WTC11 (cell line): Measurements from ENCODE around the gene ETS1. TPM values are rescaled to one million over a fixed set of nuclear protein-coding genes. Genes with fewer than 3 reads are reported as not detected.

Source experiments
- ATAC-seq: fragments of 200-7000 bp; cut with Tn5 transposase; 2 replicates; pipeline ENCODE4 v1.10.0; 2021; ENCODE audit warnings: mild to moderate bottlenecking, moderate library complexity
- CTCF ChIA-PET: fragments of 300-600 bp; sonication (Branson Sonifier 250); formaldehyde crosslinking; loops from one replicate; lab custom pipeline; 2021; ENCODE audit warnings: antibody characterized with exemption; lab: Charles Lee
- POLR2A ChIA-PET: fragments of 350-600 bp; sonication (Branson Sonifier 250); formaldehyde crosslinking; loops from one replicate; lab custom pipeline; 2021; ENCODE audit warnings: antibody characterized with exemption; lab: Charles Lee
- DNase-seq: peaks from one replicate; pipeline ENCODE4 v3.0.0; 2021; ENCODE audit warnings: low spot score
- H3K27ac Mint-ChIP-seq: 2 replicates; pipeline ENCODE4 v1.8.0; 2021; ENCODE audit warnings: mixed read lengths
- H3K27me3 Mint-ChIP-seq: 2 replicates; pipeline ENCODE4 v1.8.0; 2021; ENCODE audit warnings: low read depth, mild to moderate bottlenecking, moderate library complexity, mixed read lengths
- H3K36me3 Mint-ChIP-seq: 2 replicates; pipeline ENCODE4 v1.8.0; 2021; ENCODE audit warnings: mixed read lengths
- H3K4me1 Mint-ChIP-seq: 2 replicates; pipeline ENCODE4 v1.8.0; 2022; ENCODE audit warnings: mixed read lengths
- H3K4me3 Mint-ChIP-seq: 2 replicates; pipeline ENCODE4 v1.8.0; 2021; ENCODE audit warnings: mild to moderate bottlenecking, moderate library complexity, mixed read lengths
- H3K9me3 Mint-ChIP-seq: 2 replicates; pipeline ENCODE4 v1.8.0; 2021; ENCODE audit warnings: mixed read lengths
- ATF1 ChIP-seq: sonication (generic); formaldehyde crosslinking; IDR thresholded peaks from 2 replicates; pipeline ENCODE4 v1.8.1; 2023; ENCODE audit warnings: mild to moderate bottlenecking, moderate library complexity, missing genetic modification reagents
- E2F5 ChIP-seq: sonication (generic); formaldehyde crosslinking; IDR thresholded peaks from 2 replicates; pipeline ENCODE4 v1.8.1; 2022; ENCODE audit warnings: mild to moderate bottlenecking, moderate library complexity, missing genetic modification reagents
- ELF4 ChIP-seq: sonication (generic); formaldehyde crosslinking; IDR thresholded peaks from 2 replicates; pipeline ENCODE4 v1.8.1; 2022; ENCODE audit warnings: low read depth, mild to moderate bottlenecking, moderate library complexity, missing genetic modification reagents
- EMX1 ChIP-seq: fragments of 250-450 bp; sonication (Bioruptor Pico); IDR thresholded peaks from 2 replicates; pipeline ENCODE4 v1.8.0; 2021; ENCODE audit warnings: mild to moderate bottlenecking
- ERG ChIP-seq: fragments of 250-450 bp; sonication (Bioruptor Pico); IDR thresholded peaks from 2 replicates; pipeline ENCODE4 v1.8.0; 2021; ENCODE audit warnings: mild to moderate bottlenecking
- FOXJ3 ChIP-seq: sonication (generic); formaldehyde crosslinking; IDR thresholded peaks from 2 replicates; pipeline ENCODE4 v1.9.0; 2021; ENCODE audit warnings: missing genetic modification reagents, mild to moderate bottlenecking, borderline replicate concordance
- KAT7 ChIP-seq: sonication (generic); formaldehyde crosslinking; IDR thresholded peaks from 2 replicates; pipeline ENCODE4 v1.8.1; 2023; ENCODE audit warnings: missing genetic modification reagents, mild to moderate bottlenecking, borderline replicate concordance
- MXD4 ChIP-seq: fragments of 250-450 bp; sonication (Bioruptor Pico); IDR thresholded peaks from 2 replicates; pipeline ENCODE4 v1.8.0; 2021; ENCODE audit warnings: mild to moderate bottlenecking, moderate library complexity, borderline replicate concordance
- NFE2L1 ChIP-seq: sonication (generic); formaldehyde crosslinking; IDR thresholded peaks from 2 replicates; pipeline ENCODE4 v1.8.1; 2023; ENCODE audit warnings: missing genetic modification reagents
- NFYB ChIP-seq: sonication (generic); formaldehyde crosslinking; conservative IDR thresholded peaks from 2 replicates; pipeline ENCODE4 v1.8.0; 2022; ENCODE audit warnings: low read depth, missing genetic modification reagents
- NR2C2 ChIP-seq: sonication (generic); formaldehyde crosslinking; IDR thresholded peaks from 2 replicates; pipeline ENCODE4 v1.8.0; 2022; ENCODE audit warnings: mild to moderate bottlenecking, missing genetic modification reagents
- SMAD3 ChIP-seq: sonication (generic); formaldehyde crosslinking; IDR thresholded peaks from 2 replicates; pipeline ENCODE4 v1.8.0; 2022; ENCODE audit warnings: missing genetic modification reagents, mild to moderate bottlenecking, borderline replicate concordance
- SMAD4 ChIP-seq: sonication (generic); formaldehyde crosslinking; IDR thresholded peaks from 2 replicates; pipeline ENCODE4 v1.8.0; 2022; ENCODE audit warnings: mild to moderate bottlenecking, missing genetic modification reagents
- TEAD1 ChIP-seq: sonication (generic); formaldehyde crosslinking; IDR thresholded peaks from 2 replicates; pipeline ENCODE4 v1.8.0; 2022; ENCODE audit warnings: mild to moderate bottlenecking, missing genetic modification reagents
- TEAD4 ChIP-seq: sonication (generic); formaldehyde crosslinking; IDR thresholded peaks from 2 replicates; pipeline ENCODE4 v1.8.0; 2022; ENCODE audit warnings: mild to moderate bottlenecking, missing genetic modification reagents
- ZBTB21 ChIP-seq: sonication (generic); formaldehyde crosslinking; IDR thresholded peaks from 2 replicates; pipeline ENCODE4 v1.8.1; 2023; ENCODE audit warnings: mild to moderate bottlenecking, missing genetic modification reagents, borderline replicate concordance
- ZNF317 ChIP-seq: sonication (generic); formaldehyde crosslinking; IDR thresholded peaks from 2 replicates; pipeline ENCODE4 v1.8.1; 2023; ENCODE audit warnings: low read depth, mild to moderate bottlenecking, moderate library complexity, missing genetic modification reagents, borderline replicate concordance
- ZNF532 ChIP-seq: fragments of 250-450 bp; sonication (Bioruptor Pico); IDR thresholded peaks from 2 replicates; pipeline ENCODE4 v1.9.0; 2021; ENCODE audit warnings: mild to moderate bottlenecking, borderline replicate concordance
- ZNF671 ChIP-seq: fragments of 250-450 bp; sonication (Bioruptor Pico); IDR thresholded peaks from 2 replicates; pipeline ENCODE4 v1.8.0; 2021; ENCODE audit warnings: mild to moderate bottlenecking
- total RNA-seq: library from RNA; stranded (reverse); gene quantifications from 3 replicates; pipeline ENCODE4 v1.2.3, GENCODE V29; 2021
- TF ChIP-seq, protein P1 (sequence below): fragments of 250-450 bp; sonication (Bioruptor Pico); IDR thresholded peaks from 2 replicates; pipeline ENCODE4 v1.9.0; 2021; ENCODE audit warnings: mild to moderate bottlenecking
- TF ChIP-seq, protein P2 (sequence below): fragments of 250-450 bp; sonication (Bioruptor Pico); IDR thresholded peaks from 2 replicates; pipeline ENCODE4 v2.1.2; 2022; ENCODE audit warnings: mild to moderate bottlenecking, moderate library complexity
- TF ChIP-seq, protein P3 (sequence below): fragments of 250-450 bp; sonication (Bioruptor Pico); conservative IDR thresholded peaks from 2 replicates; pipeline ENCODE4 v1.9.0; 2021; ENCODE audit warnings: mild to moderate bottlenecking

ETS1 gene
- total RNA-seq, 1 experiment from 2014 or later = 33.1 TPM

DNA sequence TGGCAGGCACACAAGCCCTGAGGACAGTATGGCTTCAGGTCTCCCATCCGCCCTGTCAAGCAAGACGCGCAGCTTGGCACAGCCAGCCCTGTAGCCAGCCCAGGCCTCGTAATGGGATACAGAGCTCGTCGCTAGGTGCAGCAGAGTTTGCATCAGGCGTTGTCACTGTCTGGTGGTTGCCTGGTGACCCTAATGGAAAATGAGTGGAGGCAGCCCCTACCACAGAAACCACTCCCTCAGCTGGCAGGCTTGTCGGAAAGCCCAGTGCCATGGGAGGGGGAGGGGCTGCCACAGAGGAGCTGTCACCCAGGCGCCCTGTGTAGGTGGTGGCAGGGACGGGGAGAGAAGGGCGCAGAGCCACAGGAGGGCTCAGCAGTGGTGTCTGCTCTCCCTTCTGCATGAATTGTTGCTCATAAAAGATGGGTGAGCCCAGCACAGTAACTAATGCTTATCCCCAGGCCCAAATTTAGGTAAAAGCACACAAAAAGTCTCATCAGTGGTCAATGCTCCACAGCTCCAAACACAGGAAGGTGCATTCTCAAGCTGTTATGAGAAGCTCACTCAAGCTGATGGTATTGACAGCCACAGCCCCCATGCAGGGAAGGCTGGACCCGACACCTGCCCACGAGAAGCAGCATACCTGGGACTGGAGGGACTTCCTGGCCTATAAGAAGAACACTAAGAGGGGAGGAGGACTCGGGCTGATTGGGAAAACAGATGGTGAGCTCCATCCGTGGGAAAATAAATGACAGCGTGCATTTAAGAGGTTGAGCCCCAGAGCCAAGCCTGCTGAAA lies 164.6 kb downstream of the ETS1 start:
- Mint-ChIP-seq H3K27me3 (no peaks in the 10 kb centered on the region), H3K9me3 (peaks cover 6% of the 10 kb centered on the region; the same call in 1 of the 2 replicates), H3K4me3 (no peak overlapping the region), H3K27ac (no peak overlapping the region)
- ATAC-seq = peak; percentile 18; the same call in 1 of the 2 replicates
- TF ChIP-seq, protein P1, sequence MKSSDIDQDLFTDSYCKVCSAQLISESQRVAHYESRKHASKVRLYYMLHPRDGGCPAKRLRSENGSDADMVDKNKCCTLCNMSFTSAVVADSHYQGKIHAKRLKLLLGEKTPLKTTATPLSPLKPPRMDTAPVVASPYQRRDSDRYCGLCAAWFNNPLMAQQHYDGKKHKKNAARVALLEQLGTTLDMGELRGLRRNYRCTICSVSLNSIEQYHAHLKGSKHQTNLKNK (CRISPR knock-in tag) = no peak
- TF ChIP-seq SMAD3 (CRISPR knock-in tag) (no peak), ELF4 (no peak), ATF1 (CRISPR knock-in tag) (no peak), ZBTB21 (CRISPR knock-in tag) (no peak), EMX1 (CRISPR knock-in tag) (no peak), E2F5 (CRISPR knock-in tag) (no peak), ZNF317 (no peak), FOXJ3 (CRISPR knock-in tag) (no peak), ZNF532 (no peak), SMAD4 (CRISPR knock-in tag) (no peak), ZNF671 (CRISPR knock-in tag) (no peak)
- TF ChIP-seq, protein P2, sequence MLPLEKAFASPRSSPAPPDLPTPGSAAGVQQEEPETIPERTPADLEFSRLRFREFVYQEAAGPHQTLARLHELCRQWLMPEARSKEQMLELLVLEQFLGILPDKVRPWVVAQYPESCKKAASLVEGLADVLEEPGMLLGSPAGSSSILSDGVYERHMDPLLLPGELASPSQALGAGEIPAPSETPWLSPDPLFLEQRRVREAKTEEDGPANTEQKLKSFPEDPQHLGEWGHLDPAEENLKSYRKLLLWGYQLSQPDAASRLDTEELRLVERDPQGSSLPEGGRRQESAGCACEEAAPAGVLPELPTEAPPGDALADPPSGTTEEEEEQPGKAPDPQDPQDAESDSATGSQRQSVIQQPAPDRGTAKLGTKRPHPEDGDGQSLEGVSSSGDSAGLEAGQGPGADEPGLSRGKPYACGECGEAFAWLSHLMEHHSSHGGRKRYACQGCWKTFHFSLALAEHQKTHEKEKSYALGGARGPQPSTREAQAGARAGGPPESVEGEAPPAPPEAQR (CRISPR knock-in tag) = no peak
- TF ChIP-seq, all 79 proteins: peak for 0
- H3K4me1 Mint-ChIP-seq = peaks cover 7% of the 10 kb centered on the region
- POLR2A ChIA-PET = no interaction called here
- DNase-seq = no peak
- H3K36me3 Mint-ChIP-seq = no peaks in the 10 kb centered on the region
- CTCF ChIA-PET = interaction anchor here (0.5 to 1.5 kb wide), 3 partner anchors 21 to 221 kb away, joined by 3 to 6 read pairs (median 3); no protein-coding TSS in a partner anchor

- Mint-ChIP-seq H3K27ac (no peak overlapping the region), H3K4me1 (peaks cover 7% of the 10 kb centered on the region), H3K27me3 (no peaks in the 10 kb centered on the region), H3K36me3 (no peaks in the 10 kb centered on the region), H3K4me3 (no peak overlapping the region), H3K9me3 (peaks cover 3% of the 10 kb centered on the region; the same call in 1 of the 2 replicates)
- DNase-seq = no peak
- no peak for ATAC-seq
- ChIA-PET POLR2A (no interaction called here), CTCF (interaction anchor here (0.7 to 1.5 kb wide), 2 partner anchors 124 to 210 kb away, joined by 3 to 6 read pairs; no protein-coding TSS in a partner anchor)
- TF ChIP-seq NR2C2 = no peak
- no peak for TF ChIP-seq ERG (CRISPR knock-in tag)
- TF ChIP-seq TEAD1 = no peak
- no peak for TF ChIP-seq TEAD4 (CRISPR knock-in tag)
- no peak for TF ChIP-seq NFYB (CRISPR knock-in tag)
- no peak for TF ChIP-seq MXD4 (CRISPR knock-in tag)
- TF ChIP-seq, protein P3, sequence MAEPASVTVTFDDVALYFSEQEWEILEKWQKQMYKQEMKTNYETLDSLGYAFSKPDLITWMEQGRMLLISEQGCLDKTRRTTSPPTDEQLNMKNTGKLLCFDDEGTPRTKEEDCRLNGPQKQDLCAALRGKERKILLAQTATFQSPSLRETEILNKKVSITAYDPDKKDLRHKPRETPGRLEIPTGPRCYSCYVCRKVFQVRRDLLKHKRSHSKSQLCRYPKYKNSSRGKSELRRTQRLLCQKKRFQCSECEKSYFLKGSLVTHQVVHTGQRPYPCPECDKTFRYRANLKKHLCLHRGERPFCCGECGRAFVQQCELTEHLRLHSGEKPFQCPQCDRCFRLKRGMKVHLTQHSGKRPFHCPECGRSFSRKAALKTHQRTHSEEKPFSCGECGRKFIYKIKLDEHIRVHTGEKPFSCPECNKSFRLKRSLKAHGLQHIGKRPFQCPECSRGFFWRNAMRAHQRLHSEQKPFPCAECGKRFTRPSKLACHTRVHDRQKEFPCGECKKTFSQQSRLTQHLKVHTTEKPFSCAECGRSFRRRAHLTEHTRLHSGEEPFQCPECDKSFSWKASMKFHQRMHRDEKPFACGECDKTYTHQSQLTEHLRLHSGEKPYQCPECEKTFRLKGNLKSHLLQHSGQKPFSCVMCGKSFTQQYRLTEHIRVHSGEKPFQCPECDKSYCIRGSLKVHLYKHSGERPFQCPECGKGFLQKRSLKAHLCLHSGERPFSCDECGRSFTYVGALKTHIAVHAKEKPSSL = no peak
- TF ChIP-seq NFE2L1 (CRISPR knock-in tag) = no peak
- TF ChIP-seq KAT7 = no peak
These were observed 165.6 kb downstream of the ETS1 start for GRCh38 chr11:128421577-128422330.
